ENCODE measurements around the gene CLEC3B. TPM values are rescaled to one million over a fixed set of nuclear protein-coding genes. Genes with fewer than 3 reads are reported as not detected.

Gene CLEC3B
- polyA plus RNA-seq, 2 of the 4 experiments (the other 2 are of a cell fraction): not detected

- CTCF ChIA-PET: interaction anchor here (0.6 to 16.3 kb wide), 35 partner anchors 9 to 892 kb away, joined by 3 to 339 read pairs (median 3); partner anchors contain the start of genes CLEC3B and TMEM158
- DNase-seq (ENCODE audit: low read depth in 1 of 2, low spot score in 1 of 2): peak; percentile 87 to 90
- FAIRE-seq: peak; percentile 68
- Histone ChIP-seq H3K4me1 (peaks cover 9% of the 10 kb centered on the region; the same call in 1 of the 3 replicates), H3K4me2 (peak overlapping the region; percentile 52; the same call in 1 of the 3 replicates), H3K27ac (no peak overlapping the region), H3K9me3 (no peaks in the 10 kb centered on the region), H3K4me3 (no peak overlapping the region)
- 7% methylated on average over 3 of the region's 11 CpGs for WGBS (ENCODE audit: missing lambda C conversion rate)
- peak; percentile 90 to 95 for ATAC-seq
- POLR2A ChIA-PET: no interaction called here
- no peak for TF ChIP-seq HOXB5 (CRISPR knock-in tag; IDR thresholded peaks at IDR 0.05)
- peak; percentile 15; the same call in 1 of the 2 replicates for TF ChIP-seq MYC (IDR thresholded peaks at IDR 0.05; ENCODE audit: borderline replicate concordance, low read length)
- no peak for TF ChIP-seq ATOH8 (CRISPR knock-in tag; IDR thresholded peaks at IDR 0.05; ENCODE audit: low read depth)
- no peak for TF ChIP-seq FOSB (CRISPR knock-in tag; IDR thresholded peaks at IDR 0.05)
- no peak for TF ChIP-seq TFCP2L1 (CRISPR knock-in tag; IDR thresholded peaks at IDR 0.05)
- TF ChIP-seq HEYL (CRISPR knock-in tag; IDR thresholded peaks at IDR 0.05): no peak
- no peak for TF ChIP-seq CHD2 (IDR thresholded peaks at IDR 0.05; ENCODE audit: low read length, partially characterized antibody)
- no peak for TF ChIP-seq RARB (CRISPR knock-in tag; IDR thresholded peaks at IDR 0.05)
- TF ChIP-seq PHF8 (IDR thresholded peaks at IDR 0.05; ENCODE audit: borderline replicate concordance, low read depth): no peak
- TF ChIP-seq SMC3 (IDR thresholded peaks at IDR 0.05): peak; percentile 91
- no peak for TF ChIP-seq CEBPB (IDR thresholded peaks at IDR 0.05)
- no peak for TF ChIP-seq EHF (CRISPR knock-in tag; IDR thresholded peaks at IDR 0.05)
- no peak for TF ChIP-seq MAFK (IDR thresholded peaks at IDR 0.05; ENCODE audit: partially characterized antibody)
- TF ChIP-seq ELK1 (IDR thresholded peaks at IDR 0.05; ENCODE audit: low read depth, low read length): no peak
- peak; percentile 91 to 94 for TF ChIP-seq RAD21 (conservative IDR thresholded peaks at IDR 0.05 in 1 of 2, IDR thresholded peaks at IDR 0.05 in 1 of 2)
- TF ChIP-seq HOXA7 (CRISPR knock-in tag; IDR thresholded peaks at IDR 0.05): no peak
- peak; percentile 94 for TF ChIP-seq CTCF (IDR thresholded peaks at IDR 0.05)
Observed at GRCh38 chr3:45037720-45038455, 11.8 kb downstream of the CLEC3B start.

GRCh38 chr3:45041666-45042065, 15.6 kb downstream of the CLEC3B start:
- ChIA-PET CTCF (interaction anchor here (0.6 to 16.3 kb wide), 28 partner anchors 9 to 1037 kb away, joined by 3 to 339 read pairs (median 6); partner anchors contain the start of genes LZTFL1 and TMEM158), POLR2A (interaction anchor here (1.2 to 1.6 kb wide), 2 partner anchors 82 to 169 kb away, joined by 3 to 5 read pairs; no protein-coding TSS in a partner anchor)
- DNase-seq (ENCODE audit: low read depth in 1 of 2, low spot score in 1 of 2) (no peak), ATAC-seq (no peak), FAIRE-seq (no peak)
- 93% methylated on average over 2 of the region's 2 CpGs for WGBS (ENCODE audit: missing lambda C conversion rate)
- peaks cover 15% of the 10 kb centered on the region; the same call in 1 of the 3 replicates for H3K4me1 ChIP-seq
- H3K9me3 ChIP-seq: no peaks in the 10 kb centered on the region
- no peak overlapping the region for H3K4me2 ChIP-seq
- H3K4me3 ChIP-seq: no peak overlapping the region
- peak overlapping the region; percentile 50 to 75; a peak in 4 of 6 replicates for H3K27ac ChIP-seq
- TF ChIP-seq MAFK (IDR thresholded peaks at IDR 0.05; ENCODE audit: partially characterized antibody): no peak
- no peak for TF ChIP-seq ZNF302 (CRISPR knock-in tag; IDR thresholded peaks at IDR 0.05)
- no peak for TF ChIP-seq NR3C1 (IDR thresholded peaks at IDR 0.05)
- no peak for TF ChIP-seq KDM5A (IDR thresholded peaks at IDR 0.05)
- TF ChIP-seq PHF8 (IDR thresholded peaks at IDR 0.05; ENCODE audit: borderline replicate concordance, low read depth): no peak
- no peak for TF ChIP-seq JUNB (IDR thresholded peaks at IDR 0.05)
- TF ChIP-seq ZFP36 (IDR thresholded peaks at IDR 0.05; ENCODE audit: borderline replicate concordance, partially characterized antibody): no peak
- TF ChIP-seq RAD21 (conservative IDR thresholded peaks at IDR 0.05 in 1 of 2, IDR thresholded peaks at IDR 0.05 in 1 of 2): no peak
- TF ChIP-seq FOXS1 (CRISPR knock-in tag; IDR thresholded peaks at IDR 0.05): no peak
- no peak for TF ChIP-seq ZC3H11A (IDR thresholded peaks at IDR 0.05)
- no peak for TF ChIP-seq NPAS2 (CRISPR knock-in tag; IDR thresholded peaks at IDR 0.05; ENCODE audit: borderline replicate concordance)
- TF ChIP-seq BCL3 (IDR thresholded peaks at IDR 0.05): no peak
- no peak for TF ChIP-seq CTCF (IDR thresholded peaks at IDR 0.05)
- TF ChIP-seq HOXB5 (CRISPR knock-in tag; IDR thresholded peaks at IDR 0.05): no peak
- TF ChIP-seq MAX (IDR thresholded peaks at IDR 0.05): no peak
- no peak for TF ChIP-seq HEYL (CRISPR knock-in tag; IDR thresholded peaks at IDR 0.05)
- TF ChIP-seq KDM1A (IDR thresholded peaks at IDR 0.05; ENCODE audit: low read depth): no peak
- no peak for TF ChIP-seq GATA3 (IDR thresholded peaks at IDR 0.05; ENCODE audit: borderline replicate concordance)
